ENCODE measurements around the gene SLC10A4. TPM values are rescaled to one million over a fixed set of nuclear protein-coding genes. Genes with fewer than 3 reads are reported as not detected.

SLC10A4 gene
- total RNA-seq, 1 experiment from 2014 or later = not detected

GRCh38 chr4:48445704-48446103 is 37.4 kb upstream of the SLC10A4 start:
- no TSS peak for BruUV-seq (replicated peaks)
- Histone ChIP-seq H3F3A (ENCODE audit: insufficient read depth, low read depth) (no peaks in the 10 kb centered on the region), H3K27ac (no peak overlapping the region), H3K4me3 (no peak overlapping the region), H3K27me3 (ENCODE audit: insufficient read depth, low read depth) (no peaks in the 10 kb centered on the region), H3K9me3 (ENCODE audit: insufficient read depth, low read depth) (no peaks in the 10 kb centered on the region), H3K4me1 (replicated peaks; ENCODE audit: insufficient read depth) (no peaks in the 10 kb centered on the region), H2AFZ (no peak overlapping the region), H3K4me2 (no peak overlapping the region), H3K9me2 (ENCODE audit: insufficient read depth) (no peaks in the 10 kb centered on the region), H3K79me2 (ENCODE audit: low read depth) (no peaks in the 10 kb centered on the region), H3K36me3 (ENCODE audit: low read depth) (no peaks in the 10 kb centered on the region), H4K20me1 (ENCODE audit: insufficient read depth) (no peaks in the 10 kb centered on the region)
- peak in 1 of 2 experiments; percentile 37 for DNase-seq
- ChIA-PET POLR2A (ENCODE audit: unreplicated experiment) (no interaction called here), CTCF (no interaction called here)
- TF ChIP-seq EZH2 (IDR thresholded peaks at IDR 0.05; ENCODE audit: low read depth) = no peak
- peak; percentile 66 for TF ChIP-seq CTCF (conservative IDR thresholded peaks at IDR 0.05)
- intact Hi-C loops (cut with micrococcal nuclease; ENCODE audit: unreplicated experiment) = loop anchor here (10.0 kb wide), 1 partner anchor 99 kb away; no protein-coding TSS in a partner anchor

DNA sequence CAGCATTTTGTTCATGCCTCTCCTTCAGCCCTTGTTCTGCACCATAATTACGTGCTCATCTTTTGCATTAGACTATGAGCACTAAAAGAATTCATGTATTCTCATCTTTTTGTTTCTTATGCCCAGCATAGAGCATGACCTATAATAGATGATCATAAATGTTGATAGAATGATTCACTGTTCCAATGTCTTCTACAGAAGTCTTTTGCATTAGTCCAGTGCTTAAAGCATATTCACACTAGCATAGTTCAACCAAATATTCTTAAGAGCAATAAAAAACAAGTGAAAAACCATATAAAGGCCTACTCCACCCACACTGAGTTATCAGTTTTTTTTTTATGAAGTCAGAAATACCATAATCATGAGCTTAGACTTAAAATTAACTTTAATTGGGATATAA is 36.5 kb upstream of the SLC10A4 start:
- H3K4me3 ChIP-seq = no peak overlapping the region
- DNase-seq = no peak
- H3F3A ChIP-seq (ENCODE audit: insufficient read depth, low read depth) = no peaks in the 10 kb centered on the region
- intact Hi-C loops (cut with micrococcal nuclease; ENCODE audit: unreplicated experiment) = loop anchor here (10.0 kb wide), 1 partner anchor 98 kb away; no protein-coding TSS in a partner anchor
- H3K9me3 ChIP-seq (ENCODE audit: insufficient read depth, low read depth) = no peaks in the 10 kb centered on the region
- ChIA-PET POLR2A (ENCODE audit: unreplicated experiment) (interaction anchor here (0.6 kb wide), 1 partner anchor 178 kb away, joined by 26 read pairs; no protein-coding TSS in a partner anchor), CTCF (interaction anchor here (0.6 kb wide), 1 partner anchor 79 kb away, joined by 11 read pairs; no protein-coding TSS in a partner anchor)
- TF ChIP-seq CTCF (conservative IDR thresholded peaks at IDR 0.05) (no peak), EZH2 (IDR thresholded peaks at IDR 0.05; ENCODE audit: low read depth) (no peak)
- no peaks in the 10 kb centered on the region for H3K4me1 ChIP-seq (replicated peaks; ENCODE audit: insufficient read depth)
- no peaks in the 10 kb centered on the region for H3K9me2 ChIP-seq (ENCODE audit: insufficient read depth)
- H3K79me2 ChIP-seq (ENCODE audit: low read depth) = no peaks in the 10 kb centered on the region
- no TSS peak for BruUV-seq (replicated peaks)
- no peaks in the 10 kb centered on the region for H3K27me3 ChIP-seq (ENCODE audit: insufficient read depth, low read depth)
- no peaks in the 10 kb centered on the region for H4K20me1 ChIP-seq (ENCODE audit: insufficient read depth)
- no peak overlapping the region for H3K27ac ChIP-seq
- no peaks in the 10 kb centered on the region for H3K36me3 ChIP-seq (ENCODE audit: low read depth)
- no peak overlapping the region for H2AFZ ChIP-seq
- no peak overlapping the region for H3K4me2 ChIP-seq

DNA sequence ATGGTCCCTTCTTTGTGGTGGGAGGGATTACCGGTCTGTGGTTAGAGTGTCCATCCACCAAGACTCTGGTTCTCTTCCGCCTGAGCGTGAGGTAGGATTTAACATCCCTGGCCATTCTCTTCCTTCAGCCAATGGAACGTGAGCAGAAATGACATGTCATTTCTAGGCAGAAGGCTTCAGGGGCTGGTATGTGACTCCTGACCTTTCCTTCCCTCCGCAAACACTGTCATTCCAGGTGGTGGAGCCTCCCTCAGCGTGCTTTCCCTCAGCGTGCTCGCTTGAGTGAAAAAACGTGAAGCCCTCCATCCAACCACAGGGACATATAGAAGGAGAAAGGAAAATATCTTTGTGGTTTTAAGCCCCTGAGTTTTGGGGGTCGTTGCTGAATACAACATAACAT is 34.0 kb upstream of the SLC10A4 start:
- H3K9me3 ChIP-seq (ENCODE audit: insufficient read depth, low read depth) = no peaks in the 10 kb centered on the region
- H3F3A ChIP-seq (ENCODE audit: insufficient read depth, low read depth) = no peaks in the 10 kb centered on the region
- BruUV-seq (replicated peaks) = no TSS peak
- H3K4me3 ChIP-seq = no peak overlapping the region
- no peak overlapping the region for H3K4me2 ChIP-seq
- CTCF ChIA-PET = no interaction called here
- no peaks in the 10 kb centered on the region for H3K4me1 ChIP-seq (replicated peaks; ENCODE audit: insufficient read depth)
- no peaks in the 10 kb centered on the region for H3K27me3 ChIP-seq (ENCODE audit: insufficient read depth, low read depth)
- POLR2A ChIA-PET (ENCODE audit: unreplicated experiment) = no interaction called here
- intact Hi-C loops (cut with micrococcal nuclease; ENCODE audit: unreplicated experiment) = loop anchor here (10.0 kb wide), 1 partner anchor 96 kb away; no protein-coding TSS in a partner anchor
- H2AFZ ChIP-seq = no peak overlapping the region
- H3K9me2 ChIP-seq (ENCODE audit: insufficient read depth) = no peaks in the 10 kb centered on the region
- TF ChIP-seq EZH2 (IDR thresholded peaks at IDR 0.05; ENCODE audit: low read depth) = no peak
- no peak for TF ChIP-seq CTCF (conservative IDR thresholded peaks at IDR 0.05)
- no peaks in the 10 kb centered on the region for H3K36me3 ChIP-seq (ENCODE audit: low read depth)
- H3K27ac ChIP-seq = no peak overlapping the region
- no peak for DNase-seq
- H4K20me1 ChIP-seq (ENCODE audit: insufficient read depth) = no peaks in the 10 kb centered on the region
- no peaks in the 10 kb centered on the region for H3K79me2 ChIP-seq (ENCODE audit: low read depth)
